HCT116 (cell line): ENCODE measurements around the gene ZBTB7C.

Experiments used
- CEBPB ChIP-seq: IDR thresholded peaks from 2 replicates; pipeline ENCODE4 v1.6.1; 2012; ENCODE audit warnings: low read depth
- EGR1 ChIP-seq: IDR thresholded peaks from 2 replicates; pipeline ENCODE4 v1.6.1; 2012; ENCODE audit warnings: low read depth
- ELF1 ChIP-seq: IDR thresholded peaks from 2 replicates; pipeline ENCODE4 v1.6.1; 2012; ENCODE audit warnings: low read depth, borderline replicate concordance
- EZH2 ChIP-seq: fragments of 200-600 bp; sonication (generic); IDR thresholded peaks from 2 replicates; pipeline ENCODE4 v1.6.1; 2017; ENCODE audit warnings: antibody characterized with exemption, mixed run types
- EZH2phosphoT487 ChIP-seq: fragments of 200-600 bp; IDR thresholded peaks from 2 replicates; pipeline ENCODE4 v1.6.1; 2018; ENCODE audit warnings: antibody characterized with exemption, borderline replicate concordance
- JUND ChIP-seq: IDR thresholded peaks from 2 replicates; pipeline ENCODE4 v1.6.1; 2012
- POLR2A ChIP-seq: IDR thresholded peaks from 2 replicates; pipeline ENCODE4 v1.7.0; 2011; ENCODE audit warnings: borderline replicate concordance; ENCODE audit not compliant: insufficient read depth, insufficient read length; ENCODE audit errors: extremely low read depth
- POLR2AphosphoS5 ChIP-seq: IDR thresholded peaks from 2 replicates; pipeline ENCODE4 v1.6.1; 2011; ENCODE audit warnings: mild to moderate bottlenecking, low read depth, low read length, moderate library complexity
- RAD21 ChIP-seq: IDR thresholded peaks from 2 replicates; pipeline ENCODE4 v1.6.1; 2012; ENCODE audit warnings: low read depth, mild to moderate bottlenecking
- SIN3A ChIP-seq: IDR thresholded peaks from 2 replicates; pipeline ENCODE4 v1.6.1; 2012; ENCODE audit warnings: low read depth
- ZNF274 ChIP-seq: fragments of 200-500 bp; sonication (Bioruptor generic); IDR thresholded peaks from 2 replicates; pipeline ENCODE4 v1.6.1; 2014; ENCODE audit warnings: mild to moderate bottlenecking, low read depth, low read length, inconsistent platforms
- TF ChIP-seq, protein P1 (sequence below), 3 experiments: fragments of 200-600 bp in 1 of 3; sonication (generic) in 1 of 3; IDR thresholded peaks in 2 of 3; conservative IDR thresholded peaks in 1 of 3; 2 replicates each; pipeline ENCODE4 v1.5.1; 2012 to 2017; ENCODE audit warnings: low read depth in 2 of 3, low read length in 2 of 3, antibody characterized with exemption in 1 of 3, borderline replicate concordance in 1 of 3, control low read depth in 1 of 3, mild to moderate bottlenecking in 1 of 3, mixed read lengths in 1 of 3, mixed run types in 1 of 3, moderate library complexity in 1 of 3; ENCODE audit not compliant: insufficient read depth in 1 of 3
- TF ChIP-seq, protein P2 (sequence below): IDR thresholded peaks from 2 replicates; pipeline ENCODE4 v1.6.1; 2012

DNA sequence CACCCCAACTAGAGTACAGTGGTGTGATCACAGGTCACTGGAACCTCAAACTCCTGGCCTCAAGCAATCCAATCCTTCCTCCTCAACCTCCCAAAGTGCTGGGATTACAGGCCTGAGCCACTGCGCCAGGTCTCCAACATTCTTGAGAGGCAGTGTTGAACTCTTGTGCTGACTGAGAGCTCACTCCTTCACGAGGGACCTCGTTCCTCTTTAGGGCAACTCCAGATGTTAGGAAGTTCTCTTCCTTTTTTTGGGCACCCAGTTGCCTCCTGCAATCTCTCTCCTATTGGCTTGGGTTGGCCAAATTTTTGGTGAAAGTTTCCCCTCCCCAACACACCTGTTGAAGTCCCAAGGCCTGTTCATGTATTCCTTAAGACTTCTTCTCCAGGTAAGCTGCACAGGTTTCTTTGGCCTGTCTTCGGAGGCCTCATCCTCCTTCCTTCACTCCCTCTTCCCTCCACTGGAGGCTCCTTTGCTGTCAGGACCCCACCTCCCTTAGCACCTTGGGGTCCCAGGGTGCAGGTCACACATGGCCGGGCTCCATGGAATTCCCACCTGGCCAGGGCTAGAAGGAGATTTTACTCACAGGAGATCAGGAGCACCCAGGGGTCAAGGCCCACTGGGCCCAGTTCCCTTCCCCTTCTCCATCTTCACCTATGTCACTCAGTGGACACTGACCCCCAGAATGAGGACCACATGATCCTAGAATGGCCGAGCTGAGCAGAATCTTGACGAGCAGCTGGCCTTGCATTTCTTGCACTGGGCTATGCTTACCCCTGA, 384.1 kb downstream of the ZBTB7C start:
- TF ChIP-seq, protein P1, sequence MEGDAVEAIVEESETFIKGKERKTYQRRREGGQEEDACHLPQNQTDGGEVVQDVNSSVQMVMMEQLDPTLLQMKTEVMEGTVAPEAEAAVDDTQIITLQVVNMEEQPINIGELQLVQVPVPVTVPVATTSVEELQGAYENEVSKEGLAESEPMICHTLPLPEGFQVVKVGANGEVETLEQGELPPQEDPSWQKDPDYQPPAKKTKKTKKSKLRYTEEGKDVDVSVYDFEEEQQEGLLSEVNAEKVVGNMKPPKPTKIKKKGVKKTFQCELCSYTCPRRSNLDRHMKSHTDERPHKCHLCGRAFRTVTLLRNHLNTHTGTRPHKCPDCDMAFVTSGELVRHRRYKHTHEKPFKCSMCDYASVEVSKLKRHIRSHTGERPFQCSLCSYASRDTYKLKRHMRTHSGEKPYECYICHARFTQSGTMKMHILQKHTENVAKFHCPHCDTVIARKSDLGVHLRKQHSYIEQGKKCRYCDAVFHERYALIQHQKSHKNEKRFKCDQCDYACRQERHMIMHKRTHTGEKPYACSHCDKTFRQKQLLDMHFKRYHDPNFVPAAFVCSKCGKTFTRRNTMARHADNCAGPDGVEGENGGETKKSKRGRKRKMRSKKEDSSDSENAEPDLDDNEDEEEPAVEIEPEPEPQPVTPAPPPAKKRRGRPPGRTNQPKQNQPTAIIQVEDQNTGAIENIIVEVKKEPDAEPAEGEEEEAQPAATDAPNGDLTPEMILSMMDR (IDR thresholded peaks at IDR 0.05 in 2 of 3, conservative IDR thresholded peaks at IDR 0.05 in 1 of 3; ENCODE audit: borderline replicate concordance in 1 of 3, insufficient read depth in 1 of 3, low read depth in 2 of 3, low read length in 2 of 3) = no peak
- TF ChIP-seq EZH2 (no peak), POLR2A (no peak), SIN3A (no peak), POLR2AphosphoS5 (no peak), ZNF274 (no peak), EGR1 (no peak), CEBPB (no peak), RAD21 (no peak), EZH2phosphoT487 (no peak), JUND (no peak), ELF1 (no peak)
- TF ChIP-seq, protein P2, sequence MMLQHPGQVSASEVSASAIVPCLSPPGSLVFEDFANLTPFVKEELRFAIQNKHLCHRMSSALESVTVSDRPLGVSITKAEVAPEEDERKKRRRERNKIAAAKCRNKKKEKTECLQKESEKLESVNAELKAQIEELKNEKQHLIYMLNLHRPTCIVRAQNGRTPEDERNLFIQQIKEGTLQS = no peak
